ENCODE results near the gene PIP5K1B.

PIP5K1B gene

GRCh38 chr9:68834931-68835520, 130.0 kb downstream of the PIP5K1B start:
- H3K4me3 ChIP-seq (ENCODE audit: low read length, poor library complexity, severe bottlenecking), result no peak overlapping the region
- H3K27me3 ChIP-seq (ENCODE audit: insufficient read depth, low read length, poor library complexity, severe bottlenecking), result no peaks in the 10 kb centered on the region
- no peaks in the 10 kb centered on the region for H3K79me2 ChIP-seq (ENCODE audit: insufficient read depth, low read length)
- H3K4me1 ChIP-seq (ENCODE audit: insufficient read depth, low read length, poor library complexity, severe bottlenecking), result peaks cover 8% of the 10 kb centered on the region
- no peaks in the 10 kb centered on the region for H3F3A ChIP-seq (ENCODE audit: low read depth)
- no peak overlapping the region for H3K9ac ChIP-seq (ENCODE audit: low read depth, low read length, poor library complexity, severe bottlenecking)
- no peak overlapping the region for H2AFZ ChIP-seq (ENCODE audit: low read length)
- H3K4me2 ChIP-seq (ENCODE audit: low read depth, low read length, poor library complexity, severe bottlenecking), result no peak overlapping the region
- H3K36me3 ChIP-seq (ENCODE audit: insufficient read depth, low read length), result no peaks in the 10 kb centered on the region
- H3K9me3 ChIP-seq (ENCODE audit: insufficient read depth, low read depth, low read length), result no peaks in the 10 kb centered on the region
- no peaks in the 10 kb centered on the region for H4K20me1 ChIP-seq (ENCODE audit: insufficient read depth, low read length, poor library complexity, severe bottlenecking)
- TF ChIP-seq EZH2phosphoT487 (IDR thresholded peaks at IDR 0.05; ENCODE audit: borderline replicate concordance) (no peak), CTCF (conservative IDR thresholded peaks at IDR 0.05; ENCODE audit: low read length) (no peak)
- H3K9me2 ChIP-seq (replicated peaks; ENCODE audit: low read depth, low read length), result no peaks in the 10 kb centered on the region

DNA sequence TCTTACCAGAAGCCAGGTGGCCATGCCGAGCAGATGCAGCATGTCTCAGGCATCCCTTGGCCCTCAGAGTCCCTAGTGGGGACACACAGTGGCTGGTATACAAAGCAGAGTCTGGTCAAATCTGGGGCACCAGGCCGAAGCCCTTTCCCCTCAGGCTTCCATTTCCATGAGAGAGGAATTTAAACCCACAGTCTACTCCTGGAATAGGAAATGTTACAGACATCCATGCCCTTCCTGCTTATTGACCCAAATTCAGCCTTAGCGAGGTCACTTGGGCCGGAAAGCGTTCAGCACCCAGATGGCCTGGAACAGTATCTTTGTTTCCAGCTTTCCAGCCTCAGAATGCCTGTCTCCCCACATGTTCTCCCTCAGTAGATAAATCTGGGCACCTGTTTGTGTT, 131.7 kb downstream of the PIP5K1B start:
- no peak overlapping the region for H3K4me3 ChIP-seq (ENCODE audit: low read length, poor library complexity, severe bottlenecking)
- no peak overlapping the region for H3K4me2 ChIP-seq (ENCODE audit: low read depth, low read length, poor library complexity, severe bottlenecking)
- H3K9ac ChIP-seq (ENCODE audit: low read depth, low read length, poor library complexity, severe bottlenecking), result no peak overlapping the region
- no peaks in the 10 kb centered on the region for H3K4me1 ChIP-seq (ENCODE audit: insufficient read depth, low read length, poor library complexity, severe bottlenecking)
- H3K79me2 ChIP-seq (ENCODE audit: insufficient read depth, low read length), result no peaks in the 10 kb centered on the region
- no peak overlapping the region for H2AFZ ChIP-seq (ENCODE audit: low read length)
- no peaks in the 10 kb centered on the region for H3F3A ChIP-seq (ENCODE audit: low read depth)
- TF ChIP-seq CTCF (conservative IDR thresholded peaks at IDR 0.05; ENCODE audit: low read length), result no peak
- TF ChIP-seq EZH2phosphoT487 (IDR thresholded peaks at IDR 0.05; ENCODE audit: borderline replicate concordance), result no peak
- H3K36me3 ChIP-seq (ENCODE audit: insufficient read depth, low read length), result no peaks in the 10 kb centered on the region
- no peaks in the 10 kb centered on the region for H3K27me3 ChIP-seq (ENCODE audit: insufficient read depth, low read length, poor library complexity, severe bottlenecking)
- H3K9me2 ChIP-seq (replicated peaks; ENCODE audit: low read depth, low read length), result no peaks in the 10 kb centered on the region
- no peaks in the 10 kb centered on the region for H4K20me1 ChIP-seq (ENCODE audit: insufficient read depth, low read length, poor library complexity, severe bottlenecking)
- H3K9me3 ChIP-seq (ENCODE audit: insufficient read depth, low read depth, low read length), result no peaks in the 10 kb centered on the region

- Histone ChIP-seq H3K27me3 (ENCODE audit: insufficient read depth, low read length, poor library complexity, severe bottlenecking) (no peaks in the 10 kb centered on the region), H3K36me3 (ENCODE audit: insufficient read depth, low read length) (no peaks in the 10 kb centered on the region), H3K9me3 (ENCODE audit: insufficient read depth, low read depth, low read length) (no peaks in the 10 kb centered on the region), H3K4me3 (ENCODE audit: low read length, poor library complexity, severe bottlenecking) (no peak overlapping the region), H3K4me1 (ENCODE audit: insufficient read depth, low read length, poor library complexity, severe bottlenecking) (no peaks in the 10 kb centered on the region), H2AFZ (ENCODE audit: low read length) (no peak overlapping the region), H4K20me1 (ENCODE audit: insufficient read depth, low read length, poor library complexity, severe bottlenecking) (no peaks in the 10 kb centered on the region), H3K9ac (ENCODE audit: low read depth, low read length, poor library complexity, severe bottlenecking) (no peak overlapping the region), H3K4me2 (ENCODE audit: low read depth, low read length, poor library complexity, severe bottlenecking) (no peak overlapping the region), H3K9me2 (replicated peaks; ENCODE audit: low read depth, low read length) (no peaks in the 10 kb centered on the region), H3F3A (ENCODE audit: low read depth) (no peaks in the 10 kb centered on the region), H3K79me2 (ENCODE audit: insufficient read depth, low read length) (no peaks in the 10 kb centered on the region)
- TF ChIP-seq CTCF (conservative IDR thresholded peaks at IDR 0.05; ENCODE audit: low read length) (no peak), EZH2phosphoT487 (IDR thresholded peaks at IDR 0.05; ENCODE audit: borderline replicate concordance) (no peak)
Observed at GRCh38 chr9:68838245-68838644, 133.2 kb downstream of the PIP5K1B start.

All from Loucy (cell line).